ENCODE data around the gene ZFPM1. TPM values are rescaled to one million over a fixed set of nuclear protein-coding genes. Genes with fewer than 3 reads are reported as not detected.
"Not testable (repeated sequence)": the region's sequence is repeated elsewhere in the genome, so short reads cannot be mapped to it uniquely, and the experiment has no call there.

ZFPM1 gene
- polyA plus RNA-seq, 1 experiment, result 0.22 TPM

- Histone ChIP-seq H3K27me3 (ENCODE audit: control insufficient read depth, insufficient read depth, low read length) (no peaks in the 10 kb centered on the region), H3K36me3 (ENCODE audit: control insufficient read depth, insufficient read depth, low read length) (peaks cover 7% of the 10 kb centered on the region), H3K4me3 (ENCODE audit: low read depth, low read length) (no peak overlapping the region)
- POLR2A ChIA-PET, result no interaction called here
- TF ChIP-seq, protein P1, sequence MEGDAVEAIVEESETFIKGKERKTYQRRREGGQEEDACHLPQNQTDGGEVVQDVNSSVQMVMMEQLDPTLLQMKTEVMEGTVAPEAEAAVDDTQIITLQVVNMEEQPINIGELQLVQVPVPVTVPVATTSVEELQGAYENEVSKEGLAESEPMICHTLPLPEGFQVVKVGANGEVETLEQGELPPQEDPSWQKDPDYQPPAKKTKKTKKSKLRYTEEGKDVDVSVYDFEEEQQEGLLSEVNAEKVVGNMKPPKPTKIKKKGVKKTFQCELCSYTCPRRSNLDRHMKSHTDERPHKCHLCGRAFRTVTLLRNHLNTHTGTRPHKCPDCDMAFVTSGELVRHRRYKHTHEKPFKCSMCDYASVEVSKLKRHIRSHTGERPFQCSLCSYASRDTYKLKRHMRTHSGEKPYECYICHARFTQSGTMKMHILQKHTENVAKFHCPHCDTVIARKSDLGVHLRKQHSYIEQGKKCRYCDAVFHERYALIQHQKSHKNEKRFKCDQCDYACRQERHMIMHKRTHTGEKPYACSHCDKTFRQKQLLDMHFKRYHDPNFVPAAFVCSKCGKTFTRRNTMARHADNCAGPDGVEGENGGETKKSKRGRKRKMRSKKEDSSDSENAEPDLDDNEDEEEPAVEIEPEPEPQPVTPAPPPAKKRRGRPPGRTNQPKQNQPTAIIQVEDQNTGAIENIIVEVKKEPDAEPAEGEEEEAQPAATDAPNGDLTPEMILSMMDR (IDR thresholded peaks at IDR 0.05; ENCODE audit: insufficient read depth, low read depth, low read length), result no peak
- DNase-seq (ENCODE audit: low read depth), result no peak
- CTCF ChIA-PET, result no interaction called here
Observed at GRCh38 chr16:88484505-88485365, 31.7 kb downstream of the ZFPM1 start.

GRCh38 chr16:88485366-88485741, 32.3 kb downstream of the ZFPM1 start:
- POLR2A ChIA-PET; H3K4me3 ChIP-seq (ENCODE audit: low read depth, low read length); DNase-seq (ENCODE audit: low read depth); H3K36me3 ChIP-seq (ENCODE audit: control insufficient read depth, insufficient read depth, low read length); CTCF ChIA-PET; H3K27me3 ChIP-seq (ENCODE audit: control insufficient read depth, insufficient read depth, low read length): not testable (repeated sequence)

- ChIA-PET POLR2A (no interaction called here), CTCF (interaction anchor here (0.6 kb wide), 1 partner anchor 26 kb away, joined by 3 read pairs; no protein-coding TSS in a partner anchor)
- H3K4me3 ChIP-seq (ENCODE audit: low read depth, low read length), result no peak overlapping the region
- TF ChIP-seq, protein P1 (IDR thresholded peaks at IDR 0.05; ENCODE audit: insufficient read depth, low read depth, low read length), result no peak
- H3K27me3 ChIP-seq (ENCODE audit: control insufficient read depth, insufficient read depth, low read length), result no peaks in the 10 kb centered on the region
- DNase-seq (ENCODE audit: low read depth), result no peak
- peaks cover 7% of the 10 kb centered on the region for H3K36me3 ChIP-seq (ENCODE audit: control insufficient read depth, insufficient read depth, low read length)
Observed at GRCh38 chr16:88486398-88487123, 33.5 kb downstream of the ZFPM1 start.

DNA sequence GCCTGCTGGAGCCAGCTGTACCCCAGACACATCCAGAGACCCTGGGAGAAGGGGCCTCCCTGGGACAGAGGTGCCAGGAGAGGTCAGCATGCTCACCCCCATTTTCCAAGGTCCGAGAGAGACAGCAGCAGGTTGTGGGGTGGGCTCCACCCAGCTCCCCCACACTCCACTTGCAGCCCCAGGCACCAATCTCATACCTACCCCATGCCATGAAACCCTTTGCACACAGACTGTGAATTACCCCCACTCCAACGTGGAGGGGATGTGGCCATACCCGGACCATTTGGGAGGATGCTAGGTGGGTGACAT, 34.0 kb downstream of the ZFPM1 start:
- Histone ChIP-seq H3K36me3 (ENCODE audit: control insufficient read depth, insufficient read depth, low read length) (peaks cover 7% of the 10 kb centered on the region), H3K27me3 (ENCODE audit: control insufficient read depth, insufficient read depth, low read length) (no peaks in the 10 kb centered on the region), H3K4me3 (ENCODE audit: low read depth, low read length) (no peak overlapping the region)
- ChIA-PET POLR2A (no interaction called here), CTCF (no interaction called here)
- DNase-seq (ENCODE audit: low read depth), result no peak
- TF ChIP-seq, protein P1 (IDR thresholded peaks at IDR 0.05; ENCODE audit: insufficient read depth, low read depth, low read length), result no peak

- Histone ChIP-seq H3K4me3 (ENCODE audit: low read depth, low read length) (no peak overlapping the region), H3K27me3 (ENCODE audit: control insufficient read depth, insufficient read depth, low read length) (no peaks in the 10 kb centered on the region), H3K36me3 (ENCODE audit: control insufficient read depth, insufficient read depth, low read length) (peaks cover 7% of the 10 kb centered on the region)
- DNase-seq (ENCODE audit: low read depth), result no peak
- POLR2A ChIA-PET, result no interaction called here
- CTCF ChIA-PET, result no interaction called here
- TF ChIP-seq, protein P1 (IDR thresholded peaks at IDR 0.05; ENCODE audit: insufficient read depth, low read depth, low read length), result no peak
Observed at GRCh38 chr16:88487920-88488851, 35.1 kb downstream of the ZFPM1 start.
